ENCODE data around the gene RIMBP2.

GRCh38 chr12:130479401-130480125 is 236.5 kb downstream of the RIMBP2 start:
- no peak for TF ChIP-seq POLR2A (IDR thresholded peaks at IDR 0.05)
- TF ChIP-seq, protein P1, sequence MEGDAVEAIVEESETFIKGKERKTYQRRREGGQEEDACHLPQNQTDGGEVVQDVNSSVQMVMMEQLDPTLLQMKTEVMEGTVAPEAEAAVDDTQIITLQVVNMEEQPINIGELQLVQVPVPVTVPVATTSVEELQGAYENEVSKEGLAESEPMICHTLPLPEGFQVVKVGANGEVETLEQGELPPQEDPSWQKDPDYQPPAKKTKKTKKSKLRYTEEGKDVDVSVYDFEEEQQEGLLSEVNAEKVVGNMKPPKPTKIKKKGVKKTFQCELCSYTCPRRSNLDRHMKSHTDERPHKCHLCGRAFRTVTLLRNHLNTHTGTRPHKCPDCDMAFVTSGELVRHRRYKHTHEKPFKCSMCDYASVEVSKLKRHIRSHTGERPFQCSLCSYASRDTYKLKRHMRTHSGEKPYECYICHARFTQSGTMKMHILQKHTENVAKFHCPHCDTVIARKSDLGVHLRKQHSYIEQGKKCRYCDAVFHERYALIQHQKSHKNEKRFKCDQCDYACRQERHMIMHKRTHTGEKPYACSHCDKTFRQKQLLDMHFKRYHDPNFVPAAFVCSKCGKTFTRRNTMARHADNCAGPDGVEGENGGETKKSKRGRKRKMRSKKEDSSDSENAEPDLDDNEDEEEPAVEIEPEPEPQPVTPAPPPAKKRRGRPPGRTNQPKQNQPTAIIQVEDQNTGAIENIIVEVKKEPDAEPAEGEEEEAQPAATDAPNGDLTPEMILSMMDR (IDR thresholded peaks at IDR 0.05), result no peak

All from lower leg skin (tissue), 3 donors.